ENCODE measurements around the gene ARL16. TPM values are rescaled to one million over a fixed set of nuclear protein-coding genes. Genes with fewer than 3 reads are reported as not detected.

Gene ARL16
- polyA plus RNA-seq, 1 of the 3 experiments (the other 2 are of a cell fraction) = 148 TPM

DNA sequence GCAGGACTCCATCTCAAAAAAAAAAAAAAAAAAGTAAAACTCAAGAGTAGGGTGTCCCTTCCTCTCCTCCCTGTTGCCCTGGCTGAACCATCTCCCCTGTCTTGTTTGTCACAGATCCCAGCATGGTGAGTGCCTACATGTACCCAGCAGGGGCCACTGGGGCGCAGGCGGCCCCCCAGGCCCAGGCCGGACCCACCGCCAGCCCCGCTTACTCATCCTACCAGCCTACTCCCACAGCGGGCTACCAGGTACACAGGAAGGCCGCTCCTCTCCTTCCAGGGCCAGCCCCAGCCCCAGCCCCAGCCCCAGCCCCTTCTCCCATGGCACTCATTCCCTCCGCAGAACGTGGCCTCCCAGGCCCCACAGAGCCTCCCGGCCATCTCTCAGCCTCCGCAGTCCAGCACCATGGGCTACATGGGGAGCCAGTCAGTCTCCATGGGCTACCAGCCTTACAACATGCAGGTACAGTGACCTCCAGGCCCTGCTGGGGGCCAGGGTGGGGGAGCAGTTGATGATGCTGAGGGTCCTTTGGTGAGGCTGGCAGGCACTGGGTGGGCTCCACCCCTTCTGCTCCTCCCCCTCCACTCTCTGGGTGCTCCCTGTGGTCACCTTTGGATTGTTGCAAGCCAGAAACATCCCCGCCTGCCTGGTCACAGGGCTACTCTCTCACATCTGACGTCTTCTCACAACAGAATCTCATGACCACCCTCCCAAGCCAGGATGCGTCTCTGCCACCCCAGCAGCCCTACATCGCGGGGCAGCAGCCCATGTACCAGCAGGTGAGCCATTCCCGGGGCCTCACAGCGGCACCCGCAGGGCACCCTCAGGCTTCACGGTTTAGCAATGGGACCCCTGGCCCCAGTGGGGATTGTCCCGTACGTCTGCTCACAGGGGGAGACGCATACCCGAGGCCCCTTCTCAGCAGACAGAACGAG is 17.0 kb upstream of the ARL16 start:
- Histone ChIP-seq H3K4me2 (peak overlapping the region; percentile 97; the same call in 1 of the 2 replicates), H3K9ac (no peak overlapping the region; the same call in 1 of the 2 replicates), H3K9me3 (no peaks in the 10 kb centered on the region), H3K79me2 (ENCODE audit: insufficient read depth) (peaks cover 96% of the 10 kb centered on the region), H3K4me1 (ENCODE audit: control insufficient read depth in 1 of 2, insufficient read depth in 2 of 2, low read depth in 1 of 2, low read length in 1 of 2) (peaks cover 14 to 29% of the 10 kb centered on the region in 2 experiments; a peak in 3 of 4 replicates), H2AFZ (ENCODE audit: low read depth) (no peak overlapping the region), H3F3A (replicated peaks; ENCODE audit: insufficient read depth) (peaks cover 48% of the 10 kb centered on the region), H3K27ac (ENCODE audit: low read depth in 2 of 2, low read length in 1 of 2) (no peak overlapping the region; a peak in 1 of 4 replicates), H3K36me3 (replicated peaks in 1 of 2; ENCODE audit: control insufficient read depth in 1 of 2, insufficient read depth in 2 of 2, low read length in 1 of 2) (peaks cover 54 to 63% of the 10 kb centered on the region in 2 experiments), H3K9me2 (no peaks in the 10 kb centered on the region), H4K20me1 (ENCODE audit: insufficient read depth) (peaks cover 44% of the 10 kb centered on the region), H3K27me3 (ENCODE audit: insufficient read depth) (no peaks in the 10 kb centered on the region), H3K4me3 (ENCODE audit: low read depth in 2 of 2, low read length in 1 of 2) (no peak overlapping the region)
- CTCF ChIA-PET = interaction anchor here (0.8 to 2.4 kb wide), 2 partner anchors 15 to 169 kb away, joined by 3 to 10 read pairs; no protein-coding TSS in a partner anchor
- DNase-seq = no peak
- POLR2A ChIA-PET = interaction anchor here (1.0 to 4.1 kb wide), 2 partner anchors 16 to 17 kb away, joined by 3 to 33 read pairs; partner anchors contain the start of genes ARL16 and HGS
- TF ChIP-seq, protein P1, sequence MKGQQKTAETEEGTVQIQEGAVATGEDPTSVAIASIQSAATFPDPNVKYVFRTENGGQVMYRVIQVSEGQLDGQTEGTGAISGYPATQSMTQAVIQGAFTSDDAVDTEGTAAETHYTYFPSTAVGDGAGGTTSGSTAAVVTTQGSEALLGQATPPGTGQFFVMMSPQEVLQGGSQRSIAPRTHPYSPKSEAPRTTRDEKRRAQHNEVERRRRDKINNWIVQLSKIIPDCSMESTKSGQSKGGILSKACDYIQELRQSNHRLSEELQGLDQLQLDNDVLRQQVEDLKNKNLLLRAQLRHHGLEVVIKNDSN (IDR thresholded peaks at IDR 0.05; ENCODE audit: borderline replicate concordance, low read depth) = no peak
- no peak for TF ChIP-seq NFIC (IDR thresholded peaks at IDR 0.05; ENCODE audit: borderline replicate concordance)
- TF ChIP-seq, protein P2, sequence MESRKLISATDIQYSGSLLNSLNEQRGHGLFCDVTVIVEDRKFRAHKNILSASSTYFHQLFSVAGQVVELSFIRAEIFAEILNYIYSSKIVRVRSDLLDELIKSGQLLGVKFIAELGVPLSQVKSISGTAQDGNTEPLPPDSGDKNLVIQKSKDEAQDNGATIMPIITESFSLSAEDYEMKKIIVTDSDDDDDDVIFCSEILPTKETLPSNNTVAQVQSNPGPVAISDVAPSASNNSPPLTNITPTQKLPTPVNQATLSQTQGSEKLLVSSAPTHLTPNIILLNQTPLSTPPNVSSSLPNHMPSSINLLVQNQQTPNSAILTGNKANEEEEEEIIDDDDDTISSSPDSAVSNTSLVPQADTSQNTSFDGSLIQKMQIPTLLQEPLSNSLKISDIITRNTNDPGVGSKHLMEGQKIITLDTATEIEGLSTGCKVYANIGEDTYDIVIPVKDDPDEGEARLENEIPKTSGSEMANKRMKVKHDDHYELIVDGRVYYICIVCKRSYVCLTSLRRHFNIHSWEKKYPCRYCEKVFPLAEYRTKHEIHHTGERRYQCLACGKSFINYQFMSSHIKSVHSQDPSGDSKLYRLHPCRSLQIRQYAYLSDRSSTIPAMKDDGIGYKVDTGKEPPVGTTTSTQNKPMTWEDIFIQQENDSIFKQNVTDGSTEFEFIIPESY (IDR thresholded peaks at IDR 0.05; ENCODE audit: borderline replicate concordance, low read depth) = no peak
- no peak for TF ChIP-seq RAD21 (IDR thresholded peaks at IDR 0.05; ENCODE audit: low read length)
- TF ChIP-seq TAF1 (IDR thresholded peaks at IDR 0.05; ENCODE audit: borderline replicate concordance, low read depth, low read length) = no peak
- TF ChIP-seq, protein P3, sequence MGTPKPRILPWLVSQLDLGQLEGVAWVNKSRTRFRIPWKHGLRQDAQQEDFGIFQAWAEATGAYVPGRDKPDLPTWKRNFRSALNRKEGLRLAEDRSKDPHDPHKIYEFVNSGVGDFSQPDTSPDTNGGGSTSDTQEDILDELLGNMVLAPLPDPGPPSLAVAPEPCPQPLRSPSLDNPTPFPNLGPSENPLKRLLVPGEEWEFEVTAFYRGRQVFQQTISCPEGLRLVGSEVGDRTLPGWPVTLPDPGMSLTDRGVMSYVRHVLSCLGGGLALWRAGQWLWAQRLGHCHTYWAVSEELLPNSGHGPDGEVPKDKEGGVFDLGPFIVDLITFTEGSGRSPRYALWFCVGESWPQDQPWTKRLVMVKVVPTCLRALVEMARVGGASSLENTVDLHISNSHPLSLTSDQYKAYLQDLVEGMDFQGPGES (IDR thresholded peaks at IDR 0.05; ENCODE audit: low read depth, low read length) = no peak
- TF ChIP-seq NRF1 (IDR thresholded peaks at IDR 0.05; ENCODE audit: low read depth, low read length) = no peak
- TF ChIP-seq RFX5 (IDR thresholded peaks at IDR 0.05; ENCODE audit: low read length) = no peak
- TF ChIP-seq FOSL2 (IDR thresholded peaks at IDR 0.05; ENCODE audit: borderline replicate concordance, low read depth) = no peak
- no peak for TF ChIP-seq GATA2 (CRISPR knock-in tag; IDR thresholded peaks at IDR 0.05)
- TF ChIP-seq TCF12 (IDR thresholded peaks at IDR 0.05) = no peak
- TF ChIP-seq TEAD4 (IDR thresholded peaks at IDR 0.05; ENCODE audit: borderline replicate concordance, insufficient read depth) = no peak
- TF ChIP-seq, protein P4, sequence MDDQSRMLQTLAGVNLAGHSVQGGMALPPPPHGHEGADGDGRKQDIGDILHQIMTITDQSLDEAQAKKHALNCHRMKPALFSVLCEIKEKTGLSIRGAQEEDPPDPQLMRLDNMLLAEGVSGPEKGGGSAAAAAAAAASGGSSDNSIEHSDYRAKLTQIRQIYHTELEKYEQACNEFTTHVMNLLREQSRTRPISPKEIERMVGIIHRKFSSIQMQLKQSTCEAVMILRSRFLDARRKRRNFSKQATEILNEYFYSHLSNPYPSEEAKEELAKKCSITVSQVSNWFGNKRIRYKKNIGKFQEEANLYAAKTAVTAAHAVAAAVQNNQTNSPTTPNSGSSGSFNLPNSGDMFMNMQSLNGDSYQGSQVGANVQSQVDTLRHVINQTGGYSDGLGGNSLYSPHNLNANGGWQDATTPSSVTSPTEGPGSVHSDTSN (IDR thresholded peaks at IDR 0.05) = no peak
- TF ChIP-seq, protein P5, sequence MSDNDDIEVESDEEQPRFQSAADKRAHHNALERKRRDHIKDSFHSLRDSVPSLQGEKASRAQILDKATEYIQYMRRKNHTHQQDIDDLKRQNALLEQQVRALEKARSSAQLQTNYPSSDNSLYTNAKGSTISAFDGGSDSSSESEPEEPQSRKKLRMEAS (IDR thresholded peaks at IDR 0.05; ENCODE audit: low read depth) = no peak
- 95% methylated on average over 24 of the region's 25 CpGs for WGBS (ENCODE audit: low lambda C conversion rate)
